ENCODE data around the gene ATP6AP1. TPM values are rescaled to one million over a fixed set of nuclear protein-coding genes. Genes with fewer than 3 reads are reported as not detected.

The ATP6AP1 gene
- total and polyA plus RNA-seq, 2 of the 13 experiments (the other 11 are each of a cell fraction or from before 2014, with no cell fraction given): 56.7 to 110 TPM

GRCh38 chrX:154401045-154401799, 27.3 kb upstream of the ATP6AP1 start (continued):
- TF ChIP-seq ZNF318 (CRISPR knock-in tag; IDR thresholded peaks at IDR 0.05): peak; percentile 67; the same call in 1 of the 2 replicates
- no peak for TF ChIP-seq ARNT (IDR thresholded peaks at IDR 0.05)
- TF ChIP-seq ZNF331 (CRISPR knock-in tag; IDR thresholded peaks at IDR 0.05): no peak
- TF ChIP-seq ZBTB26 (CRISPR knock-in tag; IDR thresholded peaks at IDR 0.05; ENCODE audit: borderline replicate concordance): no peak
- TF ChIP-seq TAF15 (IDR thresholded peaks at IDR 0.05; ENCODE audit: low read depth, low read length, poor library complexity, severe bottlenecking): no peak
- no peak for TF ChIP-seq ZBTB25 (CRISPR knock-in tag; IDR thresholded peaks at IDR 0.05)
- TF ChIP-seq ZFY (CRISPR knock-in tag; IDR thresholded peaks at IDR 0.05): peak; percentile 35; the same call in 1 of the 2 replicates
- 0 out of 2 replicates have a peak, but pooled peaks have one; percentile 52 for TF ChIP-seq ZNF564 (CRISPR knock-in tag; IDR thresholded peaks at IDR 0.05)
- TF ChIP-seq ZNF552 (CRISPR knock-in tag; IDR thresholded peaks at IDR 0.05; ENCODE audit: borderline replicate concordance): no peak
- no peak for TF ChIP-seq DRAP1 (CRISPR knock-in tag; IDR thresholded peaks at IDR 0.05)
- TF ChIP-seq IRF2 (CRISPR knock-in tag; IDR thresholded peaks at IDR 0.05): 0 out of 2 replicates have a peak, but pooled peaks have one; percentile 29
- no peak for TF ChIP-seq PRDM4 (CRISPR knock-in tag; IDR thresholded peaks at IDR 0.05; ENCODE audit: borderline replicate concordance)
- peak; percentile 18; the same call in 1 of the 2 replicates for TF ChIP-seq RXRB (CRISPR knock-in tag; IDR thresholded peaks at IDR 0.05; ENCODE audit: borderline replicate concordance)
- TF ChIP-seq ZNF576 (CRISPR knock-in tag; IDR thresholded peaks at IDR 0.05): no peak
- no peak for TF ChIP-seq ZNF343 (CRISPR knock-in tag; IDR thresholded peaks at IDR 0.05)
